B cell (primary cell): ENCODE results near the gene RXFP2.

Experiments
- CTCF ChIP-seq: fragments of 200-600 bp; IDR thresholded peaks from one replicate; pipeline ENCODE4 v1.8.0; 2022; ENCODE audit warnings: antibody characterized with exemption, mild to moderate bottlenecking
- EZH2 ChIP-seq: IDR thresholded peaks from 2 replicates; pipeline ENCODE4 v1.6.1; 2012; ENCODE audit warnings: borderline replicate concordance, low read depth, mild to moderate bottlenecking, moderate library complexity, low read length; ENCODE audit not compliant: insufficient read depth, poor library complexity, severe bottlenecking

GRCh38 chr13:31749929-31750328, 10.6 kb downstream of the RXFP2 start:
- TF ChIP-seq CTCF (no peak), EZH2 (no peak)
